IMR-90 (cell line): ENCODE data around the gene CXCL16. TPM values are rescaled to one million over a fixed set of nuclear protein-coding genes. Genes with fewer than 3 reads are reported as not detected.

ENCODE experiments used
- CTCF ChIP-seq: conservative IDR thresholded peaks from 2 replicates; pipeline ENCODE4 v1.5.1; 2012; ENCODE audit warnings: mild to moderate bottlenecking, low read depth, low read length, improper control_type of control experiment
- polyA plus RNA-seq, 3 experiments: library from polyadenylated mRNA; depleted of rRNA; stranded (reverse); fragments of >200 nt; gene quantifications; 2 replicates each; pipeline ENCODE4 v1.2.3, GENCODE V29; 2012; ENCODE audit warnings: low replicate concordance in 1 of 3
- total RNA-seq: library from RNA; depleted of rRNA; stranded (reverse); fragments of >200 nt; gene quantifications from 2 replicates; pipeline ENCODE4 v1.2.3, GENCODE V29; 2012

CXCL16 gene
- total and polyA plus RNA-seq, 2 of the 4 experiments (the other 2 are of a cell fraction) = 0.36 to 1.6 TPM

DNA sequence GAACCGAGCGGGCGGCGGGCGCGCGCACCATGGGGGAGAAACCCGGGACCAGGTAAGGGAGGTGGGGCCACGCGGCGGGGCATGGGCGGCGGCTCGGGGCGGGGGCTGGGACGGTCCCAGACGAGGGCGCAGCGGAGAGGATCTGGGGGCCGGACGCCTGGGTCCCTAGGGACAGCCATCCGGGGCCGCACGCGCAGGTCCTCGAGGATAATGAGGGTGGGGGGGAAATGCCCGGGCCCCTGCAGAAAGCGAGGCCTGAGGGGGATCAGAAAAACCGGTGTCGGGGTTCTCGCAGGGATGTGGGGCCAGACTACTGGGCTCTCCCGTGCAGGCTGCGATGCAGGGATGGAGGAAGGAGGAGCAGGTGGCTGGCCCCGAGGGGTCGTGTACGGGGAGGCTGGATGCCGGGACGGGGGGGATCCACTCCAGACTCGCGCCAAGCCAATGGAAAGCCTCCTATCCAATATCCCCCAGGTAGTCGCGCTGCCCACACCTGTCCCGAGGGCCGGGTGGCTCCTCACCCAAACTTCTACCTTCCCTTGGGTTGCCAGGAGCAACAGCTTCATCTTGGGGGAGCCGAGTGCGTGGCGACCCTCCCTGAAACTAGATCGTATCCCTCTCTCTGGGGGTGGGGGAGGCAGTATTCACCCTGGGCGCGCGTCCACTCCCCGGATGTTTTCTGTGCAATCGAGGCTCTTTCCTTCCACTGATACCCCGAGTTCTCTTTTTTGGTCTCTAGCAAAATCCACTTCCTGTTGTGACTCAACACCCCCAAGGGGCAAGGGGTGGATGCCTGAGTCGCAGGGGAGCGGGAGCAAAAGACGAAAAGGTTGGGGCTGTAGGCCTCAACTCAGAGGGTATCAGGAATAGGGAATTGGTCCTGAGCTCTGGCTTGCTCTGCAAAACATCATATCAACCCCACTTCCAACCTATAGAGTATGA, 28.8 kb downstream of the CXCL16 start (continued):
- TF ChIP-seq CTCF = no peak
